ENCODE measurements around the gene LRG1.

- TF ChIP-seq, protein P1, sequence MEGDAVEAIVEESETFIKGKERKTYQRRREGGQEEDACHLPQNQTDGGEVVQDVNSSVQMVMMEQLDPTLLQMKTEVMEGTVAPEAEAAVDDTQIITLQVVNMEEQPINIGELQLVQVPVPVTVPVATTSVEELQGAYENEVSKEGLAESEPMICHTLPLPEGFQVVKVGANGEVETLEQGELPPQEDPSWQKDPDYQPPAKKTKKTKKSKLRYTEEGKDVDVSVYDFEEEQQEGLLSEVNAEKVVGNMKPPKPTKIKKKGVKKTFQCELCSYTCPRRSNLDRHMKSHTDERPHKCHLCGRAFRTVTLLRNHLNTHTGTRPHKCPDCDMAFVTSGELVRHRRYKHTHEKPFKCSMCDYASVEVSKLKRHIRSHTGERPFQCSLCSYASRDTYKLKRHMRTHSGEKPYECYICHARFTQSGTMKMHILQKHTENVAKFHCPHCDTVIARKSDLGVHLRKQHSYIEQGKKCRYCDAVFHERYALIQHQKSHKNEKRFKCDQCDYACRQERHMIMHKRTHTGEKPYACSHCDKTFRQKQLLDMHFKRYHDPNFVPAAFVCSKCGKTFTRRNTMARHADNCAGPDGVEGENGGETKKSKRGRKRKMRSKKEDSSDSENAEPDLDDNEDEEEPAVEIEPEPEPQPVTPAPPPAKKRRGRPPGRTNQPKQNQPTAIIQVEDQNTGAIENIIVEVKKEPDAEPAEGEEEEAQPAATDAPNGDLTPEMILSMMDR (conservative IDR thresholded peaks at IDR 0.05; ENCODE audit: low read depth, low read length): no peak
- TF ChIP-seq EZH2 (IDR thresholded peaks at IDR 0.05; ENCODE audit: borderline replicate concordance, low read depth, low read length, poor library complexity, severe bottlenecking): no peak
Observed at GRCh38 chr19:4533835-4534424, 5.9 kb downstream of the LRG1 start.

Measured in A673 (cell line).